Activated naive CD8-positive, alpha-beta T cell treated with anti-CD3 and anti-CD28 coated beads, Interleukin-2, amount 10 ng/mL, durations not matched to agents 7 days and 5 days (primary cell): ENCODE results near the gene FHOD3. TPM values are rescaled to one million over a fixed set of nuclear protein-coding genes. Genes with fewer than 3 reads are reported as not detected.

Source experiments
- ATAC-seq: fragments of 150-1000 bp; cut with Tn5 transposase; one replicate; pipeline ENCODE4 v1.10.0; 2021; ENCODE audit warnings: low read depth, moderate library complexity
- POLR2A ChIA-PET: fragments of 350-600 bp; sonication (Branson Sonifier 250); formaldehyde crosslinking; loops from one replicate; lab custom pipeline; 2021; ENCODE audit warnings: antibody characterized with exemption; lab: Charles Lee
- DNase-seq: peaks from one replicate; pipeline ENCODE4 v3.0.0; 2021
- H3K27ac Mint-ChIP-seq: one replicate; pipeline ENCODE4 v1.8.0; 2022; ENCODE audit warnings: mild to moderate bottlenecking, mixed read lengths
- H3K27me3 Mint-ChIP-seq: one replicate; pipeline ENCODE4 v1.8.0; 2022; ENCODE audit warnings: mild to moderate bottlenecking, moderate library complexity, mixed read lengths
- H3K36me3 Mint-ChIP-seq: one replicate; pipeline ENCODE4 v1.8.0; 2021; ENCODE audit warnings: mild to moderate bottlenecking, mixed read lengths
- H3K4me1 Mint-ChIP-seq: one replicate; pipeline ENCODE4 v1.8.0; 2021; ENCODE audit warnings: mixed read lengths
- H3K4me3 Mint-ChIP-seq: one replicate; pipeline ENCODE4 v1.8.0; 2022; ENCODE audit warnings: mild to moderate bottlenecking, moderate library complexity, mixed read lengths
- H3K9me3 Mint-ChIP-seq: one replicate; pipeline ENCODE4 v1.8.0; 2021; ENCODE audit warnings: mixed read lengths
- total RNA-seq, 2 experiments: library from RNA; stranded (reverse); gene quantifications; one replicate each; pipeline ENCODE4 v1.2.3, GENCODE V29; 2021

The FHOD3 gene
- total RNA-seq, 2 experiments from 2014 or later: not detected

GRCh38 chr18:36321658-36322407 lies 24.3 kb downstream of the FHOD3 start:
- Mint-ChIP-seq H3K27ac (no peak overlapping the region), H3K4me3 (no peak overlapping the region), H3K4me1 (no peaks in the 10 kb centered on the region), H3K27me3 (peaks cover 14% of the 10 kb centered on the region), H3K36me3 (no peaks in the 10 kb centered on the region), H3K9me3 (peaks cover 17% of the 10 kb centered on the region)
- no peak for ATAC-seq
- POLR2A ChIA-PET: no interaction called here
- no peak for DNase-seq

GRCh38 chr18:36322408-36322728 lies 24.9 kb downstream of the FHOD3 start:
- Mint-ChIP-seq H3K9me3 (peaks cover 15% of the 10 kb centered on the region), H3K4me3 (no peak overlapping the region), H3K27ac (no peak overlapping the region)

GRCh38 chr18:36322734-36323133 lies 25.2 kb downstream of the FHOD3 start:
- no peak for DNase-seq
- peaks cover 14% of the 10 kb centered on the region for H3K9me3 Mint-ChIP-seq
- POLR2A ChIA-PET: no interaction called here
- H3K4me3 Mint-ChIP-seq: no peak overlapping the region
- H3K36me3 Mint-ChIP-seq: no peaks in the 10 kb centered on the region
- ATAC-seq: no peak
- H3K27ac Mint-ChIP-seq: no peak overlapping the region
- no peaks in the 10 kb centered on the region for H3K4me1 Mint-ChIP-seq
- peaks cover 14% of the 10 kb centered on the region for H3K27me3 Mint-ChIP-seq

More at GRCh38 chr18:36322408-36322728, 24.9 kb downstream of the FHOD3 start:
- H3K27me3 Mint-ChIP-seq: peaks cover 14% of the 10 kb centered on the region
- no peaks in the 10 kb centered on the region for H3K4me1 Mint-ChIP-seq
- H3K36me3 Mint-ChIP-seq: no peaks in the 10 kb centered on the region
- POLR2A ChIA-PET: no interaction called here
- ATAC-seq (no peak), DNase-seq (no peak)

- POLR2A ChIA-PET: no interaction called here
- ATAC-seq (no peak), DNase-seq (no peak)
- Mint-ChIP-seq H3K4me3 (no peak overlapping the region), H3K9me3 (peaks cover 12% of the 10 kb centered on the region), H3K27ac (no peak overlapping the region), H3K36me3 (no peaks in the 10 kb centered on the region), H3K27me3 (peaks cover 14% of the 10 kb centered on the region), H3K4me1 (no peaks in the 10 kb centered on the region)
Observed at GRCh38 chr18:36323421-36323820, 25.9 kb downstream of the FHOD3 start.

GRCh38 chr18:36325846-36326245 lies 28.3 kb downstream of the FHOD3 start:
- ATAC-seq (no peak), DNase-seq (no peak)
- no peaks in the 10 kb centered on the region for H3K9me3 Mint-ChIP-seq
- H3K4me3 Mint-ChIP-seq: no peak overlapping the region
- peaks cover 8% of the 10 kb centered on the region for H3K27me3 Mint-ChIP-seq
- H3K36me3 Mint-ChIP-seq: no peaks in the 10 kb centered on the region
- POLR2A ChIA-PET: no interaction called here
- H3K4me1 Mint-ChIP-seq: no peaks in the 10 kb centered on the region
- H3K27ac Mint-ChIP-seq: no peak overlapping the region

- no peak overlapping the region for H3K4me3 Mint-ChIP-seq
- H3K4me1 Mint-ChIP-seq: no peaks in the 10 kb centered on the region
- no peak for ATAC-seq
Observed at GRCh38 chr18:36326771-36327170, 29.3 kb downstream of the FHOD3 start.

GRCh38 chr18:36327352-36328316 lies 30.1 kb downstream of the FHOD3 start:
- Mint-ChIP-seq H3K36me3 (no peaks in the 10 kb centered on the region), H3K9me3 (no peaks in the 10 kb centered on the region), H3K4me1 (no peaks in the 10 kb centered on the region), H3K27ac (no peak overlapping the region), H3K4me3 (no peak overlapping the region), H3K27me3 (peaks cover 10% of the 10 kb centered on the region)
- POLR2A ChIA-PET: no interaction called here
- ATAC-seq (no peak), DNase-seq (no peak)

More at GRCh38 chr18:36326771-36327170, 29.3 kb downstream of the FHOD3 start:
- POLR2A ChIA-PET: no interaction called here
- DNase-seq: no peak
- Mint-ChIP-seq H3K27ac (no peak overlapping the region), H3K27me3 (peaks cover 10% of the 10 kb centered on the region), H3K36me3 (no peaks in the 10 kb centered on the region), H3K9me3 (no peaks in the 10 kb centered on the region)

GRCh38 chr18:36328385-36328858 lies 30.9 kb downstream of the FHOD3 start:
- no peak for ATAC-seq
- no peak for DNase-seq
- H3K36me3 Mint-ChIP-seq: no peaks in the 10 kb centered on the region
- no peak overlapping the region for H3K27ac Mint-ChIP-seq
- H3K4me3 Mint-ChIP-seq: no peak overlapping the region
- H3K9me3 Mint-ChIP-seq: no peaks in the 10 kb centered on the region
- H3K27me3 Mint-ChIP-seq: peaks cover 10% of the 10 kb centered on the region
- POLR2A ChIA-PET: no interaction called here
- no peaks in the 10 kb centered on the region for H3K4me1 Mint-ChIP-seq

- POLR2A ChIA-PET: no interaction called here
- no peaks in the 10 kb centered on the region for H3K36me3 Mint-ChIP-seq
Observed at GRCh38 chr18:36328916-36329315, 31.4 kb downstream of the FHOD3 start.

GRCh38 chr18:36329684-36330434 lies 32.3 kb downstream of the FHOD3 start:
- H3K27ac Mint-ChIP-seq: no peak overlapping the region
- peaks cover 5% of the 10 kb centered on the region for H3K27me3 Mint-ChIP-seq
- POLR2A ChIA-PET: no interaction called here
- H3K36me3 Mint-ChIP-seq: no peaks in the 10 kb centered on the region
- H3K9me3 Mint-ChIP-seq: no peaks in the 10 kb centered on the region
- DNase-seq: no peak
- ATAC-seq: no peak
- H3K4me3 Mint-ChIP-seq: no peak overlapping the region
- H3K4me1 Mint-ChIP-seq: no peaks in the 10 kb centered on the region

More at GRCh38 chr18:36328916-36329315, 31.4 kb downstream of the FHOD3 start:
- Mint-ChIP-seq H3K4me3 (no peak overlapping the region), H3K9me3 (no peaks in the 10 kb centered on the region), H3K4me1 (no peaks in the 10 kb centered on the region), H3K27ac (no peak overlapping the region), H3K27me3 (peaks cover 10% of the 10 kb centered on the region)
- DNase-seq (no peak), ATAC-seq (no peak)

GRCh38 chr18:36330435-36331052 lies 33.0 kb downstream of the FHOD3 start:
- DNase-seq (no peak), ATAC-seq (no peak)
- H3K4me3 Mint-ChIP-seq: no peak overlapping the region
- no peaks in the 10 kb centered on the region for H3K9me3 Mint-ChIP-seq
- no peaks in the 10 kb centered on the region for H3K36me3 Mint-ChIP-seq
- no peaks in the 10 kb centered on the region for H3K4me1 Mint-ChIP-seq
- H3K27ac Mint-ChIP-seq: no peak overlapping the region
- POLR2A ChIA-PET: no interaction called here
- H3K27me3 Mint-ChIP-seq: peaks cover 5% of the 10 kb centered on the region

GRCh38 chr18:36331521-36331971 lies 34.0 kb downstream of the FHOD3 start:
- Mint-ChIP-seq H3K4me3 (no peak overlapping the region), H3K9me3 (no peaks in the 10 kb centered on the region)

GRCh38 chr18:36333414-36333813 lies 35.9 kb downstream of the FHOD3 start:
- no peak for DNase-seq
- no peak for ATAC-seq
- H3K4me1 Mint-ChIP-seq: no peaks in the 10 kb centered on the region
- peaks cover 7% of the 10 kb centered on the region for H3K27me3 Mint-ChIP-seq
- H3K9me3 Mint-ChIP-seq: no peaks in the 10 kb centered on the region
- H3K27ac Mint-ChIP-seq: no peak overlapping the region
- H3K36me3 Mint-ChIP-seq: no peaks in the 10 kb centered on the region
- POLR2A ChIA-PET: no interaction called here
- H3K4me3 Mint-ChIP-seq: no peak overlapping the region

More at GRCh38 chr18:36331521-36331971, 34.0 kb downstream of the FHOD3 start:
- POLR2A ChIA-PET: no interaction called here
- peaks cover 5% of the 10 kb centered on the region for H3K27me3 Mint-ChIP-seq
- ATAC-seq (no peak), DNase-seq (no peak)
- H3K27ac Mint-ChIP-seq: no peak overlapping the region
- no peaks in the 10 kb centered on the region for H3K4me1 Mint-ChIP-seq
- H3K36me3 Mint-ChIP-seq: no peaks in the 10 kb centered on the region
